Measurements from ENCODE around the gene GRAP2.

DNA sequence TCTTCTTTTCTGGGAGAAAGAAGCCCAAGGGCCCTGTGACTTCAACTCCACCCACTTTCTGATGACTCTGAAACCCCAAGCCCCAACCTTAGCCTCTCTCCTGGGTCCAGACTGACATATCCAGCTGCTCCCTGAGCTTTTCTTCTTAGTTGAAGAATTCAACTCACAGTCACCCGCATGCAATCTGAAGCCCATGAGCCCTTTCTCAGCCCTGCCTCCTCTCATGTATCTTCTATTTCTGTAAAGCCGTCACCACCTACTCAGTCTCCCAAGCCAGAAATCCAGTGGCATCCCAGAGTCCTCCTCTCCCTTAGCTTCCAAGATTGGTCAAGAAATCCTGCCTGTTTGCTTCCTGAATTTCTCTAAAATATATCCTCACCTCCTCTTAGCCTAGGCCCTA lies 52.2 kb downstream of the GRAP2 start:
- TF ChIP-seq, protein P1, sequence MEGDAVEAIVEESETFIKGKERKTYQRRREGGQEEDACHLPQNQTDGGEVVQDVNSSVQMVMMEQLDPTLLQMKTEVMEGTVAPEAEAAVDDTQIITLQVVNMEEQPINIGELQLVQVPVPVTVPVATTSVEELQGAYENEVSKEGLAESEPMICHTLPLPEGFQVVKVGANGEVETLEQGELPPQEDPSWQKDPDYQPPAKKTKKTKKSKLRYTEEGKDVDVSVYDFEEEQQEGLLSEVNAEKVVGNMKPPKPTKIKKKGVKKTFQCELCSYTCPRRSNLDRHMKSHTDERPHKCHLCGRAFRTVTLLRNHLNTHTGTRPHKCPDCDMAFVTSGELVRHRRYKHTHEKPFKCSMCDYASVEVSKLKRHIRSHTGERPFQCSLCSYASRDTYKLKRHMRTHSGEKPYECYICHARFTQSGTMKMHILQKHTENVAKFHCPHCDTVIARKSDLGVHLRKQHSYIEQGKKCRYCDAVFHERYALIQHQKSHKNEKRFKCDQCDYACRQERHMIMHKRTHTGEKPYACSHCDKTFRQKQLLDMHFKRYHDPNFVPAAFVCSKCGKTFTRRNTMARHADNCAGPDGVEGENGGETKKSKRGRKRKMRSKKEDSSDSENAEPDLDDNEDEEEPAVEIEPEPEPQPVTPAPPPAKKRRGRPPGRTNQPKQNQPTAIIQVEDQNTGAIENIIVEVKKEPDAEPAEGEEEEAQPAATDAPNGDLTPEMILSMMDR (IDR thresholded peaks at IDR 0.05), result no peak
- no peak for TF ChIP-seq TCF7L2 (IDR thresholded peaks at IDR 0.05; ENCODE audit: low read depth, low read length)
- no peak for TF ChIP-seq POLR2AphosphoS5 (IDR thresholded peaks at IDR 0.05; ENCODE audit: low read depth, low read length)

All from Panc1 (cell line).